ENCODE measurements around the gene ST6GALNAC6.

DNA sequence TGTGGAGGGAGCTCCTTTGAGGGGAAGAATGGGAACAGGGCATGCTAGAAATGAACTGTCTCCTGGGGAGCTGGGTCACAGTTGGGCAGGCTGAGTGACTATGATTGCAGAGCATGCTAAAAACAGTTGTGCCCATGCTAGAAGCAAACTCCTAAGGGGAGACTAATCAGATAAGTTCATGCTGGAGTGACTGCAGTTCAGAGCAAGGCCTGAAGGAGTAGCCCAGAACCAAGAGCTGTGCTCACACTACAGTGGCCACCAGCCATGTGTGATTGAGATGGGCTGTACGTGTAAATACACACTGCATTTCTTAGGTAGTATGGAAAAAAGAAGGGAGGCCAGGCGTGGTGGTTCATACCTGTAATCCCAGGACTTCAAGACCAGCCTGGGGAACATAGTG, 11.6 kb downstream of the ST6GALNAC6 start:
- no peak for TF ChIP-seq POLR2A (IDR thresholded peaks at IDR 0.05; ENCODE audit: low read length)
- TF ChIP-seq CTCF (IDR thresholded peaks at IDR 0.05): no peak
- TF ChIP-seq JUN (IDR thresholded peaks at IDR 0.05): no peak
